Frontal cortex (tissue), 4 donors: ENCODE measurements around the gene B3GALT6. TPM values are rescaled to one million over a fixed set of nuclear protein-coding genes. Genes with fewer than 3 reads are reported as not detected.

Experiments used
- DNase-seq, 2 donors: peaks; one replicate each; pipeline ENCODE4 v3.0.0; 2012; ENCODE audit warnings: low spot score in 2 of 2
- FAIRE-seq: peaks from 2 replicates; lab custom pipeline; 2012; peaks lifted over from hg19 to GRCh38; lab: Jason Lieb, UNC
- total RNA-seq: library from RNA; depleted of rRNA; stranded (reverse); fragments of >200 nt; gene quantifications from one replicate; pipeline ENCODE4 v1.2.3, GENCODE V29; 2014
- donor health status: control.
- donor health status: control.
- donor health status: control.

Gene B3GALT6
- total RNA-seq, 1 donor from 2014 or later, result 24.1 TPM

- FAIRE-seq, result no peak
Measured at GRCh38 chr1:1228596-1229321, 3.3 kb upstream of the B3GALT6 start.

GRCh38 chr1:1229770-1230169, 2.3 kb upstream of the B3GALT6 start:
- DNase-seq, result no peak

More at GRCh38 chr1:1228596-1229321, 3.3 kb upstream of the B3GALT6 start:
- no peak for DNase-seq

DNA sequence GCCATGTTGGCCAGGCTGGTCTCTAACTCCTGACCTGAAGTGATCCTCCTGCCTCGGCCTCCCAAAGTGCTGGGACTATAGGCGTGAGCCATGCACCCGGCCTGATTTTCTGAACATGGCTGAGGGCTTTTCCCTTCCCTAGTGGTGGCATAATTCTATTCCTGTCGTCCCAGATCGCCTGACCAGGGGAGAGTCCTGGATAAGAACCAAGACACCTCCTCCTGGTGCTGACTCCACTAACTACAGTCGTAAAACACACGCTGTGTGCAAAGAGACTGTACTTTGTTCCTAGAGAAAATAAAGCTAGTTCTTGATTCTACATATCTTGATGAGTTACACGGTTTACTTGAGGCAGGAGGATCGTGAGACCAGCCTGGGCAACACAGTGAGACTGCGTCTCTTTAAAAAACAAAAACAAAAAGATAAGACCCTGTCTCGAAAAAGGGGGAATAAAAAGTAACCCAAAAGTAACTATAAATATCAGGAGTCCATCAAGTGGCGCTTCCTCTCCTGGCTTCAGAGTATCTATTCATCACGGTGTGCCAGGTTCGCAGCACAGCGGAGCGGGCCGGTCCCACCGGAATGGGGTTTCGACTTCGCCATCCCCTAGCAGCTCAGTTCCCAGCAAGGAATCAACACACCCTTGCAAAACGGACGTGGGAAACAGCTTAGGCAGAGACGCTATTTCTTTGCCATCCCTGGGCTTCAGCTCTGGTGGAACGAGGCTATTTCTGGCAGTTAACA, 1.2 kb upstream of the B3GALT6 start:
- FAIRE-seq (no peak), DNase-seq (no peak)

More at GRCh38 chr1:1229770-1230169, 2.3 kb upstream of the B3GALT6 start:
- FAIRE-seq, result no peak

- FAIRE-seq, result no peak
- DNase-seq, result peak; percentile 100
Measured at GRCh38 chr1:1231400-1232207, 433 bp upstream of the B3GALT6 start, which contains the start of gene SDF4. Gene SDF4, minus strand, starts transcription at chr1:1232001. Its CDS starts 3,229 bp downstream, at chr1:1228772.

DNA sequence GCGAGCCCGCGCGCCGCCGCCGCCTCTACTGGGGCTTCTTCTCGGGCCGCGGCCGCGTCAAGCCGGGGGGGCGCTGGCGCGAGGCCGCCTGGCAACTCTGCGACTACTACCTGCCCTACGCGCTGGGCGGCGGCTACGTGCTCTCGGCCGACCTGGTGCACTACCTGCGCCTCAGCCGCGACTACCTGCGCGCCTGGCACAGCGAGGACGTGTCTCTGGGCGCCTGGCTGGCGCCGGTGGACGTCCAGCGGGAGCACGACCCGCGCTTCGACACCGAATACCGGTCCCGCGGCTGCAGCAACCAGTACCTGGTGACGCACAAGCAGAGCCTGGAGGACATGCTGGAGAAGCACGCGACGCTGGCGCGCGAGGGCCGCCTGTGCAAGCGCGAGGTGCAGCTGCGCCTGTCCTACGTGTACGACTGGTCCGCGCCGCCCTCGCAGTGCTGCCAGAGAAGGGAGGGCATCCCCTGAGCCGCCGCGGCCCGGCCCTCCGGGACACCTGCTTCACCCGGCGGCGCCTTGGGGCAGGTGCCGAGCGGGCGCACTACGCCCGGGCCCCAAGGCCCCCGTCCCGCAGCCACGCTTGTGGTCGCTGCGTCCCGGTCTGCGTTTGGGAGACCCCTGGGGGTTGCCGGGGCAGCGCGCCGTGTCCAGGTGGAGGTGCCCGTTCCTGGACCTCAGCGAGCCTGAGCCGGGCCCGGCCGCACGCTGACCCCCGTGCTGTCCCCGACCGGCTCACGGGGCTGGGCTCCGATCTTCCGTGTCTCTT, 944 bp downstream of the B3GALT6 start:
- DNase-seq, result no peak
- FAIRE-seq, result no peak

GRCh38 chr1:1233567-1233892, 1.5 kb downstream of the B3GALT6 start:
- FAIRE-seq, result no peak
- DNase-seq, result no peak

DNA sequence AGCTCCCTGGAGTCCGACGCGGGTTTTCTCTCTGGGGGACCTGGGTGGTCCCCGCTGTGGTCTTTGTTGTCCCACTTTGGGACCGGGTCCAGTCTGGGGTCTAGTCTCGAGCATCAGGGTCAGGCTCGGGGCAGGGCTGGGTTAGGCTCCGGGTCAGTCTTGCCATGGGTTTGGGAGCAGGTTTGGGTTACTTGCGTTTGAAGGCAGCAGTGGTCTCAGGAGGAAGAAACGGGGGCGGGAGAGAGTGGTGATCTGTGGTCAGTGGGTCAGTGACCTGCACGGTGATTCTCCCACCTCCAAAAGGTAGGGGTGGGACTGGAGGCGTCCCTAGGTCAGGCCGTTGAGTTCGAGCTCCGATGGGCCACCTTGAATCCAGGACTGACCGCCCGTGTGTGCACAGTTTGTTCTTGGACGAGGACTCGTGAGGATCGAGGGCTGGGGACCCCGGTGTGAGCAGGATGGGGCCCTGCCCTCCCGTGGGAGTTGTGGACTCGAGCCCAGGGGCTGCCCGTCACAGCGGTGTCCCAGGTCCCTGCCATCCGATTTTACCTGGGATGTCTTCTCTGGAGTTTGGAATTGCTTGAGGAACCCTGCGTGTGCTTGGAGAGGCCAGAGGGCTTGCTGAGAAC, 2.3 kb downstream of the B3GALT6 start:
- FAIRE-seq (no peak), DNase-seq (no peak)

GRCh38 chr1:1235016-1235744, 3.1 kb downstream of the B3GALT6 start:
- FAIRE-seq, result no peak
- DNase-seq, result no peak

GRCh38 chr1:1236176-1236763, 4.2 kb downstream of the B3GALT6 start:
- FAIRE-seq (no peak), DNase-seq (no peak)

GRCh38 chr1:1236945-1237873, 5.2 kb downstream of the B3GALT6 start:
- no peak for DNase-seq
- no peak for FAIRE-seq

DNA sequence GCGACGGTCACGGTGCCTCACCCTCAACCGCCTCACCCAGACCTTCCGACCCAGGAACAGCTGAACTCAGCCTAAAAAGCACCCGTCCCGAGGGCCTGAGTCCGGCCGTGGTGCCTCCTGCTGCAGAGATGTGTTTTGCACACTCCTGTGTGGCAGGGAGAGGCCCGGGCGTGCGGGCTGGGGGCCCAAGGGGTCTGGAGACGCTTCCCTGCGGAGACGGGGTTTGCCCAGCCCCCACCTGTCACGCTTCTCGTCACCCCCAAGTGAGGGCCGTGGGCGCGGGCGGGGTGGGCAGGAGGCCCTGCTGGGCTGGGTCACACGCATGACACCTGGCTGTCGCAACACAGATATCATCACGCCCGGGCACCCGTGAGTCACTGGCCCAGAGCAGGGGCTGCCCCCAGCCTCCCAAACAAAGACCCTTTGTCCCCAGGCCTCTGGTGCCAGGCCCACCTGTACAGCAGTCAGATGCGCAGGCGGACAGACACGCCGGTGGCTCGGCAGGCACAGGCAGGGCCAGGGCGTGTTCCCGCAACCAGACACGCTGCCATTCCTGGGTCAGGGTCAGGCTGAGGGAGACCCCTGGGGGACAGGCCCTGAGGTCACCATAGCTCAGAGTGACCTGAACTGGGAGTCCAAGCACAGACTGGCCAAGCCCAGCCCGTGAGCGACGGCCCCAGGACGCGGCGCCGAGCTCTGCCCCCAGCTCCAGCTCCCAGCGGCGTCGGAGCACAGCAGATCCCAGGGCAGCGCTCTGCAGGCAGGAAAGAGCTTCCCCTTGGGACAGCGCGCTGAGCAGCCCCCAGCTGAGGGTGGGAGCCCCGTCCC, 6.1 kb downstream of the B3GALT6 start:
- FAIRE-seq, result no peak
- DNase-seq, result no peak

- FAIRE-seq (no peak), DNase-seq (no peak)
Measured at GRCh38 chr1:1238702-1239178, 6.7 kb downstream of the B3GALT6 start.

DNA sequence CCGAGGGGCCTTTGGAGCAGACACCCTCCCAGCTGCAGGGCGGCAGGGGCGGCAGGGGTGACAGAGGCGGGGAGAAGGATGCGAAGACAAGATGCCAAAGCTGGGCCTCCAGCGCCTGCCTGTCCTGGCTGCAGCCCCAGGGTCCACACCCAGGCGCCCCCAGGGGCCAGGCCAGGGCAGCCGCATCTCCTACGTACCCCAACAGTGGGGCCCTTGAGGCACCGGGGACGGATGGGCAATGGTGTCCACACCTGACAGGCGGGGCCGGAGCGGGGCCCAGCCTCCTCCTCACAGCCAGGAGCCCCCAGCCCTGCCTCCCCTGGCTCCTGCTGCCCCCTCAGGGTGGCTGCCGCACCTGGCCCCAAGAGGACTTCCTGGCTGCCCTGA, 7.2 kb downstream of the B3GALT6 start:
- no peak for FAIRE-seq
- no peak for DNase-seq

GRCh38 chr1:1239614-1240347, 7.7 kb downstream of the B3GALT6 start:
- no peak for FAIRE-seq

GRCh38 chr1:1240348-1240732, 8.3 kb downstream of the B3GALT6 start:
- FAIRE-seq (no peak), DNase-seq (no peak)

More at GRCh38 chr1:1239614-1240347, 7.7 kb downstream of the B3GALT6 start:
- no peak for DNase-seq
